ENCODE results near the gene EFCAB7.

Gene EFCAB7

DNA sequence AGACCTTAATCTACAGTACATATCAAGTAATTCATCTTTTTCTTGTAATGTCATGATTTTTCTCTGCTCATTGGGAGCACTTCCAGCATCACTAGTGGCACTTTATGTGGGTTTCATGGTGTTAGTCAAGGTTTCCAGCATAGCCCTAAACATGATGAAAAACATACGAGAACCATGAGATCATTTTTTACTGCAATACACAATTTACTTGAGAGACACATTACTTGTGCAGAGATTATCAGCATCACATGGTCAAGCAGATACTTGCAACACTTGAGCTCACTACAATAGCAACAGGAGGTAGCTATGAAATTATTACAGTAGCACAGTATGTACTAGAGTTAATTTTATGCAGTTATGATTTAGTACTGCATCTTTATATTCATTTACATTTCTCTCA lies 36.7 kb upstream of the EFCAB7 start:
- DNase-seq (ENCODE audit: low read depth in 1 of 2, low spot score in 1 of 2), result no peak
- no peak overlapping the region for H3K27ac ChIP-seq (replicated peaks)

DNA sequence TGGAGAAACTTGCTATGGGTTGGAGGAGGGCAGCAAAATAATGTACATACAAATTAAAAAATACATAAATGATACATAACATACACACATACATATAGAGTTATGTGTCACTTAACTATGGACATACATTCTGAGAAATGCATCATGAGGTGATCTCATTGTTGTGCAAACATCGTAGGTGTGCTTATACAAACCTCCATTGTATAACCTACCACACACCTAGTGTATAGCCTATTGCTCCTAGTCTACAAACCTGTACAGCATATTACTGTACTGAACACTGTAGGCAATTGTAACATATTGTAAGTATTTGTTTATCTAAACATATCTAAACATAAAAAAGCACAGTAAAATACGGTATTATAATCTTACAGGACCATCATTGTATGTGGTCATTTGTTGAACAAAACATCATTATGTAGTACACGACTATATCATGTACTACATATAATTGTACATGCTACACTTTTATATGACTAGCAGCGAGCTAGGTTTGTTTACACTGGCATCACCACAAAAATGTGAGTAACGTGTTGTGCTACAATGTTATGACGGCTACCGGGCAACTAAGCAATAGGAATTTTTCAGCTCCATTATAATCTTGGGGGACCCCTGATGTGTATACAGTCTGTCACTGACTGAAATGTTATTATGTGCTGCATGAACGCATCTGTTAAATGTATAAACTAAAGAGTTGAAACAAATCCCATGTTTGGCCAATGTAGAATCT lies 35.8 kb upstream of the EFCAB7 start:
- no peaks in the 10 kb centered on the region for H3K27me3 ChIP-seq (ENCODE audit: insufficient read depth, poor library complexity, severe bottlenecking)
- no peak for DNase-seq (ENCODE audit: low read depth in 1 of 2, low spot score in 1 of 2)
- no peak overlapping the region for H3K27ac ChIP-seq (replicated peaks)
- TF ChIP-seq, protein P1, sequence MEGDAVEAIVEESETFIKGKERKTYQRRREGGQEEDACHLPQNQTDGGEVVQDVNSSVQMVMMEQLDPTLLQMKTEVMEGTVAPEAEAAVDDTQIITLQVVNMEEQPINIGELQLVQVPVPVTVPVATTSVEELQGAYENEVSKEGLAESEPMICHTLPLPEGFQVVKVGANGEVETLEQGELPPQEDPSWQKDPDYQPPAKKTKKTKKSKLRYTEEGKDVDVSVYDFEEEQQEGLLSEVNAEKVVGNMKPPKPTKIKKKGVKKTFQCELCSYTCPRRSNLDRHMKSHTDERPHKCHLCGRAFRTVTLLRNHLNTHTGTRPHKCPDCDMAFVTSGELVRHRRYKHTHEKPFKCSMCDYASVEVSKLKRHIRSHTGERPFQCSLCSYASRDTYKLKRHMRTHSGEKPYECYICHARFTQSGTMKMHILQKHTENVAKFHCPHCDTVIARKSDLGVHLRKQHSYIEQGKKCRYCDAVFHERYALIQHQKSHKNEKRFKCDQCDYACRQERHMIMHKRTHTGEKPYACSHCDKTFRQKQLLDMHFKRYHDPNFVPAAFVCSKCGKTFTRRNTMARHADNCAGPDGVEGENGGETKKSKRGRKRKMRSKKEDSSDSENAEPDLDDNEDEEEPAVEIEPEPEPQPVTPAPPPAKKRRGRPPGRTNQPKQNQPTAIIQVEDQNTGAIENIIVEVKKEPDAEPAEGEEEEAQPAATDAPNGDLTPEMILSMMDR (IDR thresholded peaks at IDR 0.05; ENCODE audit: insufficient read depth, low read length), result no peak
- TF ChIP-seq POLR2AphosphoS5 (IDR thresholded peaks at IDR 0.05; ENCODE audit: low read depth) (no peak), SPI1 (IDR thresholded peaks at IDR 0.05; ENCODE audit: borderline replicate concordance, low read depth) (no peak)
- no peak overlapping the region for H3K4me3 ChIP-seq (replicated peaks; ENCODE audit: insufficient read depth, low read length)

More for the DNA sequence above, 36.7 kb upstream of the EFCAB7 start:
- Histone ChIP-seq H3K27me3 (ENCODE audit: insufficient read depth, poor library complexity, severe bottlenecking) (no peaks in the 10 kb centered on the region), H3K4me3 (replicated peaks; ENCODE audit: insufficient read depth, low read length) (no peak overlapping the region)
- TF ChIP-seq SPI1 (IDR thresholded peaks at IDR 0.05; ENCODE audit: borderline replicate concordance, low read depth), result no peak

DNA sequence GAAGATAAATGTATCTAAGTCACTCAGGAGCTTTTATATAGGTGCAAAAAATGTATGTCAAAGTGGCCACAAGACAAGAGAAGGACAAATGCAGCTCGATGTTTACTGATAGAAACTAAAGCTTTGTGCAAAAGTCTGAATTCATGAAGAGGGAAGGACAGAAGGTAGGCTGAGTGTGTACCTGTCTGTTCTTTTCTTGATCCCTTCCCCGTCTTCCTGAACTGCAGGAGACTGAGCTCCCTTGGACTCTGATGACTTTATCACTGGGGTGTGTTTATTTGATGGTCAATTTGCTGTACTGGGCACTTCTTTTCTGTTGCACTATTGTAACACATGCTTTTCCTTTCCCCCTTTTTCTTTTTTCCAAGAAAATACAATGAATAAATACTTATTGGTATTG lies 25.7 kb upstream of the EFCAB7 start:
- Histone ChIP-seq H3K27me3 (ENCODE audit: insufficient read depth, poor library complexity, severe bottlenecking) (no peaks in the 10 kb centered on the region), H3K27ac (replicated peaks) (no peak overlapping the region), H3K4me3 (replicated peaks; ENCODE audit: insufficient read depth, low read length) (no peak overlapping the region)
- TF ChIP-seq, protein P2, sequence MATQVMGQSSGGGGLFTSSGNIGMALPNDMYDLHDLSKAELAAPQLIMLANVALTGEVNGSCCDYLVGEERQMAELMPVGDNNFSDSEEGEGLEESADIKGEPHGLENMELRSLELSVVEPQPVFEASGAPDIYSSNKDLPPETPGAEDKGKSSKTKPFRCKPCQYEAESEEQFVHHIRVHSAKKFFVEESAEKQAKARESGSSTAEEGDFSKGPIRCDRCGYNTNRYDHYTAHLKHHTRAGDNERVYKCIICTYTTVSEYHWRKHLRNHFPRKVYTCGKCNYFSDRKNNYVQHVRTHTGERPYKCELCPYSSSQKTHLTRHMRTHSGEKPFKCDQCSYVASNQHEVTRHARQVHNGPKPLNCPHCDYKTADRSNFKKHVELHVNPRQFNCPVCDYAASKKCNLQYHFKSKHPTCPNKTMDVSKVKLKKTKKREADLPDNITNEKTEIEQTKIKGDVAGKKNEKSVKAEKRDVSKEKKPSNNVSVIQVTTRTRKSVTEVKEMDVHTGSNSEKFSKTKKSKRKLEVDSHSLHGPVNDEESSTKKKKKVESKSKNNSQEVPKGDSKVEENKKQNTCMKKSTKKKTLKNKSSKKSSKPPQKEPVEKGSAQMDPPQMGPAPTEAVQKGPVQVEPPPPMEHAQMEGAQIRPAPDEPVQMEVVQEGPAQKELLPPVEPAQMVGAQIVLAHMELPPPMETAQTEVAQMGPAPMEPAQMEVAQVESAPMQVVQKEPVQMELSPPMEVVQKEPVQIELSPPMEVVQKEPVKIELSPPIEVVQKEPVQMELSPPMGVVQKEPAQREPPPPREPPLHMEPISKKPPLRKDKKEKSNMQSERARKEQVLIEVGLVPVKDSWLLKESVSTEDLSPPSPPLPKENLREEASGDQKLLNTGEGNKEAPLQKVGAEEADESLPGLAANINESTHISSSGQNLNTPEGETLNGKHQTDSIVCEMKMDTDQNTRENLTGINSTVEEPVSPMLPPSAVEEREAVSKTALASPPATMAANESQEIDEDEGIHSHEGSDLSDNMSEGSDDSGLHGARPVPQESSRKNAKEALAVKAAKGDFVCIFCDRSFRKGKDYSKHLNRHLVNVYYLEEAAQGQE (IDR thresholded peaks at IDR 0.05; ENCODE audit: insufficient replicate concordance, low read depth), result no peak
- TF ChIP-seq, protein P1 (IDR thresholded peaks at IDR 0.05; ENCODE audit: insufficient read depth, low read length), result no peak
- TF ChIP-seq POLR2AphosphoS5 (IDR thresholded peaks at IDR 0.05; ENCODE audit: low read depth), result no peak
- TF ChIP-seq SPI1 (IDR thresholded peaks at IDR 0.05; ENCODE audit: borderline replicate concordance, low read depth), result no peak
- no peak for TF ChIP-seq GABPA (IDR thresholded peaks at IDR 0.05; ENCODE audit: low read depth)
- no peak for DNase-seq (ENCODE audit: low read depth in 1 of 2, low spot score in 1 of 2)

DNA sequence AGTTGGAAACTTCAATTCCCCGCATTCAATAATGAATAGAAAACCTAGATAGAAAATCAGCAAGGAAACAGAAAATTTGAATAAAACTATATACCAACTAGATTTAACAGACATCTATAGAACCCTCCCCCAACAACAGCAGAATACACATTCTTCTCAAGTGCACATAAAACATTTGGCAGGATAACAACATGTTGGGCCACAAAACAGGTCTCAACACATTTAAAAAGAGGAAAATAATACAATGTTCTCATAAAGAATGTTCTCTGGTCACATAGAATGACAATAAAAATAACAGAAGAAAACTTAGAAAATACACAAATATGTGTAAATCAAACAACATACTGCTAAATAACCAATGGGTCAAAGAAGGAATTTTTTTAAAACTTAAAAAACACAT lies 25.2 kb upstream of the EFCAB7 start:
- no peak for DNase-seq (ENCODE audit: low read depth in 1 of 2, low spot score in 1 of 2)
- Histone ChIP-seq H3K27me3 (ENCODE audit: insufficient read depth, poor library complexity, severe bottlenecking) (no peaks in the 10 kb centered on the region), H3K27ac (replicated peaks) (no peak overlapping the region), H3K4me3 (replicated peaks; ENCODE audit: insufficient read depth, low read length) (no peak overlapping the region)
- TF ChIP-seq, protein P2 (IDR thresholded peaks at IDR 0.05; ENCODE audit: insufficient replicate concordance, low read depth), result no peak
- TF ChIP-seq, protein P1 (IDR thresholded peaks at IDR 0.05; ENCODE audit: insufficient read depth, low read length), result no peak
- TF ChIP-seq SPI1 (IDR thresholded peaks at IDR 0.05; ENCODE audit: borderline replicate concordance, low read depth) (no peak), GABPA (IDR thresholded peaks at IDR 0.05; ENCODE audit: low read depth) (no peak), POLR2AphosphoS5 (IDR thresholded peaks at IDR 0.05; ENCODE audit: low read depth) (no peak)

All from HL-60 (cell line).